Mesenteric fat pad (tissue), 1 donor: Measurements from ENCODE around the gene YPEL2. TPM values are rescaled to one million over a fixed set of nuclear protein-coding genes. Genes with fewer than 3 reads are reported as not detected.

Experiments used
- DNase-seq: peaks from one replicate; pipeline ENCODE4 v3.0.0-alpha.2; 2020; ENCODE audit warnings: low spot score
- total RNA-seq: library from RNA; stranded (reverse); fragmentation: NEBNext Ultra II Directional; extraction: Animal tissue kit (Norgen Biotek cat#: 25700); gene quantifications from one replicate; pipeline ENCODE4 v1.2.1, GENCODE V29; 2021
- donor health status: DM: yes; HTN: yes; CAD: no.

The YPEL2 gene
- total RNA-seq, 1 donor from 2014 or later, result 35.5 TPM

DNA sequence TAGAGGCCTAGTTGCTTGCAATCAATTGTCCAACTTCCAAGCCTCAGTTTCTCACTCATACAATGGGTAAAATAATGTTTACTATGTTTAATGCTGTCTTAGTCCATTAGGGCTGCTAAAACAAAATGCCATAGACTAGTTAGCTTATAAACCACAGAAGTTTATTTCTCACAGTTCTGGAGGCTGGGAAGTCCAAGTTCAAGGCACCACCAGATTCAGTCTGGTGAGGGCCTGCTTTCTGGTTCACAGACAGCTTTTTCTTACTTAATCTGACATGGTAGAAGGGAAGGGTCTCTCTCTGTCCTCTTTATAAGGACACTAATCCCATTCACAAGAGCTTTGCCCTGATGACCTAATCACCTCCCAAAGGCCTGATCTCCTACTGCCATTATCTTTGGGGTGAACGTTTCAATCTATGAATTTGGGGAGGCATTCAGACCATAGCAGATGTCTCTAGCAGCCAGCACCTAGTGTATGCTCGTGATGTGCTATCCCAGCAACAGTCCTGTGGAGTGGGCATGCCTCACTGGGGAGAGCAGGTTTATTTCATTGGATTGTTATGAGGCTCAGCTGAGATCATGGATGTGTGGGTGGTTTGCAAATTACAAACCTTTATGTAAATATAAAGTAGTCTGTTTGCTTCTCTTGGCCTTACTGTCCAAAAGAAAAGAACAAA, 25.2 kb downstream of the YPEL2 start:
- DNase-seq, result no peak

DNA sequence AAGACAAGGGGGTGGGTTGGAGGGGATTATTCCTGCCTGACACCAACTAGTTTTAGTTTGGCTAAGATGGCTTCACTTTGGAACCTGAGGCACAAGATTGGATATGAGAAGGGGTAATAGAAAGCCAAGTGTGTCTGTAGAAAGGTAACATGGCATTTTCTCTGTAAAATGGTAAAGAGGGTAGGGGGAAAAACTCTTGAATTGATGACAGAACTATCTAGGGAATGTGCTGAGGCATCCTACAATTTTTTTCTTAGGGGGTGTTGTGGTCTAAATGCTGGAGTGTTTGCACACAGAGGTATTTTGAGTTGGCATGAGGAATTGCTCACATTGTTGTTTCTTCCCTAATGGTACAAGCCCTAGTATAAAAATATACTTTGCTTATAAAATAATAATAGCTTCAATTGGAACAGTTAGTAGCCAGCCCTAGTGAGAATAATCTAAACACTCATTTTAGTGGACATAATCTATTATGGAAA, 25.8 kb downstream of the YPEL2 start:
- DNase-seq, result no peak

DNA sequence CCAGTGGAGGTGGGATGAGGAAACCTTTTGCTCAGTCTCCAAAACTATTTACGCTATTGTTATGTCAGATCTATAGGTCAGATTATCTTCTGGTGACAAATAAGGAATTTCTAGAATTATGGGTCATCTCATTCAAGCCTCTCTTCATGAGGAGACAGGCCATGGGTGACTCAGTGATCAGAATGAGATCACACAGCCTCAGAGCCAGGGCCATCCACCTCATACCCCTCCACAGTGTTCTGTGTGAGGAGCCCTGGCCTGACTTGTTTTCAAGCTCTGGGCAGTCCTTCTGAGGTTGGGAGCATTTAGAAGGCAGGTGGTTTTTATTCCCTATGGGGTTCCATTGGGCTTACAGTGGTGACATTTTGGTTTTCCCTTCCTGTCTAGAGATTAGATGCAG, 26.5 kb downstream of the YPEL2 start:
- no peak for DNase-seq

DNA sequence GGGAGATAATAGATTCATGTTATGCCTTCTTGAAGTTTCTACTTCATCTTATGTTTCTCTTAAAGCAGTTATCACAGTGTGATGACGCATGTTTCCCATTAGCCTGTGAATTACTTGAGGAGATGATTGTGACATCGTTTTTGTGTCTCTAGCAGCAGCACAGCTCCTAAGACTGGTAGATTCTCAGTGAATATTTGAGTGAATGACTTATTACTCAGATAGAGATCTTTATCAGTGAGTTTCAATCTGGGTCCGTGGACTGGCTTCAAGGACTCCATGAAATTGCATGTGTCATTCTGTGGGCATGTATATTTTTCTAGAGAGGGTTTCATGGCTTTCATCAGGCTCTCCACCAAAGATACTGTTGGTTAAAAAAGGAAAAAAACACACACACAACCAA, 29.9 kb downstream of the YPEL2 start:
- DNase-seq, result no peak

DNA sequence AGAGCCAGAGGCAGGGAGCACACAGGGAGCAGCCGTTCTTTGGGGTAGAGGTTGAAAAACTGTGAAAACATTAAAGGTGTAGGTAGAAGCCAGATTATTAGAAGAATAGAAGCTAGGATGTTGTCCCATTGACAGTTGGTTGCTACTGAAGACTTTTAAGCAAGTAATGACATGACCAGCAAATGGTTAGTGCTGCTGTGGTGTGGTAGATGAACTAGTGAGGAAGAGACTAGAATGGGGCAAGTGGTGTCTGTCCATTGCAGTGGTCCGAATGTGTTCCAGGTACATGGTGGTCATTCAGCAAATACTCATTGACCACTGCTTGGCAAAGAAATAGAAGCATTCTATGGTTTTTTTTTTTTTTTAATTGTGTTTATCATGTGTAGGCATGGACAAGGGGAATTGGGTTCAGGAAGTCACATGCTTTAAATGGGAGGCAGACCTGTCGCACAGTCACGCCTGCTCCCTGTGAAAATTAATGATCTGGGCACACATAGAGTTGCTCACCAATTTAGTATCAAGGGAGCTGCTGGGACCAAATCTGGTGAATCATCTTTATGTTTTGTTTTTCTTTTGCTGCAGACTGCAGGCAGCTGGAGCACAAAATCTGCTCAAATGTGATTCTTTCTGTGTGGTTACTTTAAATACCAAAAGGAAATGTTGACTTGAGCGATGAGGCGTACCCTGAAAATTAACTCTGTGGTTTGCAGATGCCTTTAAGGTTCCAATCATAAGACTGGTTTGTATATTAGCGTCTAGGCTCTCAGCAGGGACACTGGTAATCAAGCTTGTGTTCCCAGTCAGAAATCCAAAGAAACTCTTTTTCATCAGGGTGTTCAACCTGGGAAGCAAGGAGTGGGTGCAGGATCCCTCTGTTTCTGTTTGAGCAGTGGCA, 30.7 kb downstream of the YPEL2 start:
- DNase-seq, result no peak

DNA sequence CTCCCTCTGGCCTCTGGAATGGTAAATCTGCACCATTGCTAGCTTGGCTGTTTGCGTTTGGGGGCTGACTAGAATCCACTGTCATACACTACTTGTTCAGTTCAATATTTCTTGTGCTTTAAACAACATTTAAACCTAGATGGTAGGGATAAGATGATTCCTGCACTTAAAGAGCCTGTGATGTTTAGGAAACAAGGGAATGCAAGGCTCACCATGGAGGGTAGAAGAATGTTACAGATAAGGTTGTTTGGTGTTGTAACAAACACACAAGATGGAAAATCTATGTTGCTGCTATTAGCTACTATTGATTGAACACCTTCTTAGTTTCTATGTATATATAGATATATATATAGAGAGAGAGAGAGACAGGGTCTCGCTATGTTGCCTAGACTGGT, 31.4 kb downstream of the YPEL2 start:
- no peak for DNase-seq

DNA sequence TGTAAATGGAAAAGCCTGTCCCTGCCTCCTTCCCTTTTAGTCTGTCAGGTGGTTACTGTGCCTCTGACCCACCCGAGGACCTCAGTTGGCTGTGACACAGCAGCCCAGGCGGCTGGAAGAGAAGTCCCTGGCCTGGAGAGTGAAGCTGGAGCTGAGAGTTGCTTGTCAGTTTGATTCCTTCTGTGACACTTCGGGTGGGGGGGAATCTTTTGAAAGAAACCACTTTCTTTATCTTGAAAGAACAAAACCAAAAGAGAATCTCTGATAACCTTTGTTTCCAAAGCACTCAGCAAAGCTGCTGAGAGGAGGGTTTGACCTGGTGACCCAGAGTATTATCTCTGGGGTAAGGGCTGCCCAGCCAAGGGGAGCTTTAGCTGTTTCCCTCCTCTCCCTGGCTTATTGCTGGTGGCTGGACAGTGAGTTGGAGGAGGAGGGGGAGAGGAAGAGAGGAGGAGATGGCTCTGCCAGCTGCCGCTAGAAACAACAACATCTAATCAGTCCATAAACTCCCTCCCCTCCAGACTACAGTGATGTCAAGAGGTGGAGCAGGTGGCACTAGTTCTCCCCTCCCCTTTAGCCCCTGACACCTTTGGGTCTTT, 34.0 kb downstream of the YPEL2 start:
- DNase-seq, result no peak

DNA sequence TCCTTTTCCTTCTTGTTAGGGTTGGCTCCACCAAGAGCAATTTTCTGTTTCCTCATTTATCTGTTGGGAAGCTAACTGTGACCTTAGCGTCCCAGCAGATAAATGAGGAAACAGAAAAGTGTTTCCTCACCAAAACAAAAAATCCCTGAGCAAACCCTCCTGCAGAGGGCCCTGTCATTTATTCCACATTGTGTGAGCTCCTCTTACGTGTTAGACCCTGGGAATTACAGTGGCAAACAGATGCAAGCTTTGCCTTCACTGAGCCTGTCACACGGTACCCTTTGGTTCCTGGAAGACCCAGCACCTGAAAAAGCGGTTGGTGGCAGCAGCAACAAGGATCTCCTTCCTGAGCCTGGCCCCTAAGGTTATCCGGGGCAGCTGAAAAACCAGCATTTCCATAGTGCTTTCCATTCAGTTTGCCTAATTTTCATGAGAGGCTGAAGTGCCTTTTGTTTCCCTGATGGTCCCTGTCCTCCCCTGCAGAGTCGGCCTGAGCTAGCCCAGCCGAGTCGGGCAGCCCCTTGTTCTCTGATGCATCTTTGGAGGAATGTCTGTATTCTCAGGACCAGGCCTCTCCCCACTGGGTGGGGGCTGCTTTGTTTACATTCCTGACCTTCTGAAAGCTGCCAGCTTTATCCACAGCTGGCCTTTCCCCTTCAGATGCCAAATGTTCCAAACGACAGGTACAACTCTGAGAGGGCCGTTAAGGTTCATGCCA, 34.7 kb downstream of the YPEL2 start:
- DNase-seq, result no peak

DNA sequence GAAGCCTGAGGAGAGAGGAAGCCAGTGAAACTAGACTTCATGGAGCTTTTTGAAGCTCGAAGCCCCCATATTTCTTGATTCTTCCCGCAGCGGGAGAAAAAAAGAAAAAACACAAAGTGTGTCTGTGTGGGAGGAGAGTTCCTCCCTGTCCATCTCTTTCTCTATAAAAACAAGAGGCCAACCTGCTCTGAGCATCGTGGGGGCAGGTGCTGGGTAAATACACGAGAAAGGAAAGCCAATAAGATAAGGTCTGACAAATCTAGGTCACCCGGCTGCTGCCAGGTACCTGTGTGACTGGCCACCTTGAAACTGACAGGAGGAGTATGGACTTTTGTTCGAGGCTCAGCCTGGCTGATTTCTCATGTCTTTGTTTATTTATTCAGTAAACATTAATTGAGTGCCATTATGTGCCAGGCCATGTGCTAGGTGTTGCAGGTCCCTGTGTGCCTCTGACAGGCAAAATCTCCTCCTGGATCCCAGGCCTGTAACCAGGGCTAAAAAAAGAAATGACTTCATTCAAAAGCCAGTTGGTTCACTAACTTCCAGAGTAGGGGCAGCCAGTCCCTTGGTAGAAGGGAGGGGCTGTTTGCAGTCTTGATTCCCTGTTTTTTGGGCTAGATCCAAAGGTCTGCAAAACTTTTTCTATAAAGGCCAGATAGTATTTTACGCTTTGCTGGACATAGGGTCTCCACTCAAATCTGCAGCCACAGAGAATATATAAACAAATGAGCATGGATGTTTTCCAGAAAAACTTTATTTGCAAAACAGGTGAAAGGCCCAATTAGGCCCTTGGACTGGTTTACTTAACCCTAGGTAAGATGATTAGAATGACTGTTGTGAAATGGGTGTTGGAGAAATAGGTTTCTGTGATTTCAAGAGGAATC, 35.6 kb downstream of the YPEL2 start:
- no peak for DNase-seq

DNA sequence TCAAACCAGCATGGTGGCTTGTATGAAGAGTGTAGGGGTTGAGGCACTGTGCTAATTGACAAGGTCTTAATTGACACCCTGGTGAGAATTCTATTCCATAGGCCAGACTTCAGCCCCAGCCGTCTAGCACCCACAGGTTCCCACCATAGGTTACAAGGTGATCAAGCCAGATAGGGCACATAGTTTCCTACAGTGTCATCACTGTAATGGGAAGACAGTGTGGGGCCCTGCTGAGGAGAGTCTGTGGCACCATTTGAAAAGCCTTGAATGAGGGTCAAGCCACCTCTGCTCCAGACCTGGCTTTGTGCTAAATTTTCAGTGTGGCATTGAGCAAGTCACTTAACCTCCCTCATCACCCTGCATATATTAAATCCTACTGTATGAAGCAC, 36.2 kb downstream of the YPEL2 start:
- no peak for DNase-seq

DNA sequence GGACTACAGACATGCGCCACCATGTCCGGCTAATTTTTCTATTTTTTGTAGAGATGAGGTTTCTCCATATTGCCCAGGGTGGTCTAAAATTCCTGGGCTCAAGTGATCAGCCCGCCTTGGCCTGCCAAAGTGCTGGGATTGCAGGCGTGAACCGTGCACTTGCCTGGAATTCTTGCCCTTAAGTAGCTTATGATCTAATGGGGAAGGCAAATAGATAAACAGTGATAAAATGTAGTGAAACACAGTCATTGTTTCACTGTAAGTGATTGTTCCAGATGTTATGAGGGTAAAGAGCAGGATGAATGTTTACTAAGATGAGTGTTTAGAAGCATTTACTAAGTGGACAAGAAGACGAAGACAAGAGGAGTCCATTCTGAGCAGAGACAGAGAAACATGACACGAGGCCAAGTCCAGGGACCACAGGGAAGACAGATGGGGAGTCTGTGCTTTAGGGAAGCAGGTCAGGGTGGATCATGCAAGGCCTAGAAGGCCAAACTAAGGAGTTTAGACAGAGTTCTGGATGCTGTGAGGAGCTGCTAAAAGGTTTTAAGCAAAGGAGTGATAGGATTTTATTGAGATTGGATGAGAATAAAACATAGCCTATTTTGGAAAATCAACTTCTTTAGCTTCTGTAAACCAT, 36.9 kb downstream of the YPEL2 start:
- no peak for DNase-seq

DNA sequence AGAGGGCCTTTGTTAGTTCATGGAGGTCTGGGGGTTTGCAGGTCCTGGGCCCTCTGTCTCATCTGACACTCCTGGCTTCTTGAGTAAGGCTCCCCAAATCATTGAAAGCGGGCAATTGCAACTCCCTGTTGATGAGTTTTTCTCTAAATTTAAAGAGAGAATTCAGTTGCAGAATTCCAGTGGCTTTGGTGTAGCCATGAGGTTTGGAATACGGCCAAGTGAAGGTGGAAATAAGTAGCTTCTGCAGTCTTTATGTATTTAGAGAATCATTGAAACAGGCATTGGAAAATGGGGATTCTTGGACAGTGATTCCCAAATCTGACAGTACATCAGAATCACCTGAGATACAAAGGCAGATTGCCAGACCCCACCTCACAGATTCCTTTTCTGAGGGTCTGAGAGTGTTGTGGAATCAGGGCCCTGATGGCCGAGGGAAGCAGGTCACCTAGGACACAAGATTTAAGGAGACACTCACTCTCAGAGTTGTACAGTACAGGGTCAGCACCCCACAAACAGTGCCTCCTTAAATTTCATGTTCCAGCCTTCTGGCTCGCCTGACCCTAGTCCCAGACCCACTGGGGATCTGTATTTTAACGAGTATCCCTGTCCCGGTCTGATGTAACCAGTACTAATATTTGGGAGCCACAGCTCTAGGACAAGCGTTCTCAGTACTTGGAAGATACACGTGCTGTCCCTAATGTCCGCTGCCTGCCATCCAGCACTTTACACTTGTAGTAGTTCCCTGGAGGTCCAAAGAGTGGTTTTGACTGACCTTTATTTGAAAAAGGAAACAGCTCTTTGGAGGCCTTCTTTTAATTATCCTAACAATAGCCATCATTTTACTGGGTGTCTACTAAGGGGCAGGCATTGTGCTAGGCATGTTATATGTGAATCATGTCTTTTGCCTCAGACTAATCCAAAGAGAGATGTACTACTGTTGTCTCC, 37.8 kb downstream of the YPEL2 start:
- DNase-seq, result no peak

DNA sequence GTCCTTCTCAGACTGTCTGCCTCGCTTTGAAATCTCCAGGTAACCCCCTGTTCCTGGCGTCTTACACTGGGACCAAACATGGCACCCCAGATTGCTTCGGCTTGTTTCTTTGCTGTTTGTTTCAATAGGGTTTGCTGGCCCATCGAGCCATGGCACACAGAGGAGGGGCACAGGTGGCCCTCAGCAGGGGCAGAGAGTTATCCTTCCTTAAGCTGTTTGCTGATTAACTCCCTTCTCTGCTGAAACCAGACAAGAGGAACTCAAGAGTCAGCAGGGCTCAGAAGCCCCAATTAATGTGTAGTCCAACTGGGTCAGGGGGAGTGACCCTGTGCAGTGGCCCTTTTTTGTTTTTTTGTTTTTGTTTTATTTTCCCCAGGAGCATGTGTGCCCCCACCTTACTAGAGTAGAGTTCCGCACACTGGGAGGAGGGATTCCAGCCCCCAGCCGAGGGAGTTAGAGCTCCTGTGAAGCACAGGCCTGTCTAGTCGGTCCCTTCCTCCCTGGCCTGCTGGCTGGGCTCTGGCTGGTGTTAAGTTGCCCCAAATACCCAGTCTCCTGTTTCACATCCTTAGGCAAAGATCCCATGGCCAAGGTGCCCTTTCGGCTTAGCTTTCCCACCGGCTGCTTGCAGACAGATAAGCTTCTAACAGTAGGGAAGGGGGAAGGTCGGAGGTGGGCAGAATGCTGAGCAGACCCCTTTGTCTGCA, 39.3 kb downstream of the YPEL2 start:
- DNase-seq, result no peak

DNA sequence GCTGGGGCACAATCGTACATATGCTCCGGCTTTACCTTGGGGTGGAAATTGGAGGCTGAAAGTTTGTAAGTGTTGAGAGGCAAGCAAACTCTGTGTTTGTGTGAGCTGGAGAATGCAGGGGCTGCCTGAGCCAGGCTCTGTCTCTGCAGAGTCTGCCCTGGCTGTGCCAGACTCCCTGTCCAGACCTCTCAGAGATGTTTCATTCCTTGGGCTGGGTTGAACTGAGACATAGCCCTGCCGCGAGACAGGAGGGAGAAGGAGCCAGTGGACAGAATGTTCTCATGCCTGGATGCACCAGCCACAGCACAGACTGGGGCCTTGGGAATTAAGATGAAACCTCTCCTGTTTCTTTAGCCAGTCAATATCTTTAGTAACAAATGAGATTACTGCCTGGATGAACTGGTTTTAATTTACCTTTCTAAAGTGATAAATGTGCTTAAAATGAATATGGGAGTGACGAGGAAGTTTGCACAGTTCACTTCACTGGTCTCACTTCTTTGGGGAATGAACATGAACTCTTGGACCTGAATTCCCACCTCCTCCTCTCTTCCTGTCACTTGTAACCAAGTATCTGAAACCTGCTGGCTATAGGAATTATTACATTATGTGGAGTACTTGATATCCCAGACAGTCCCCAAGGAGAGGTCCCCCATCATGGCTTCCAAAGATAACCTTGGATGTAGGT, 40.1 kb downstream of the YPEL2 start:
- DNase-seq, result no peak

DNA sequence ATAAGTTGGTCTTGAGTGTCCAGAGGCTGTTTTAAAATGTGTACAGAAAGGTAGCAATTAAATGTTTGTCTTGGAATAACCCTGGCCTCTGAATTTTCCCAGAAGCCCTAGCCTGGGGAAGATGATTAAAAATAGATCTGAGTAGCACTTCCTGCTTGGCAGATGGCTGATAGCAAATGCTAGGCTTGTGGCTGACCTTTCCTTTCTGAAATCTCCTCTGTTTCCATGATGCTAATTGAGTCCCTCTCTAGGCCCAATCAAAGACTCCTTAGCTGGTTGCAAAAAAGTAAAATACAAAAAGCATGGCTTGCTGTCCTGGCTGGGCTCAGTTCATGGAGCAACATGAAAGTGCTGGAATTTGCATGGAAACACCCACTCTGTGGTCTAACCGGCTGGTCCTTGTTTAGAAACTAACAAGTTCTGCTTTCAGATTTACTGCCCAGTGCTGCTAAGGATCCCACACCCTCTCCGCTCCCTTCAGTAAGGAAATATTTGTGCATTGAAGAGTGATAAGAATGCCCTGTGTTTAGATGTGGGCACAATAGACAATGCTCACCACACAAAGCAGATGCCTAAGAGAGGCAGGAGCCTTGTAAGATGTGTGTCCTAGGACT, 40.8 kb downstream of the YPEL2 start:
- DNase-seq, result no peak

DNA sequence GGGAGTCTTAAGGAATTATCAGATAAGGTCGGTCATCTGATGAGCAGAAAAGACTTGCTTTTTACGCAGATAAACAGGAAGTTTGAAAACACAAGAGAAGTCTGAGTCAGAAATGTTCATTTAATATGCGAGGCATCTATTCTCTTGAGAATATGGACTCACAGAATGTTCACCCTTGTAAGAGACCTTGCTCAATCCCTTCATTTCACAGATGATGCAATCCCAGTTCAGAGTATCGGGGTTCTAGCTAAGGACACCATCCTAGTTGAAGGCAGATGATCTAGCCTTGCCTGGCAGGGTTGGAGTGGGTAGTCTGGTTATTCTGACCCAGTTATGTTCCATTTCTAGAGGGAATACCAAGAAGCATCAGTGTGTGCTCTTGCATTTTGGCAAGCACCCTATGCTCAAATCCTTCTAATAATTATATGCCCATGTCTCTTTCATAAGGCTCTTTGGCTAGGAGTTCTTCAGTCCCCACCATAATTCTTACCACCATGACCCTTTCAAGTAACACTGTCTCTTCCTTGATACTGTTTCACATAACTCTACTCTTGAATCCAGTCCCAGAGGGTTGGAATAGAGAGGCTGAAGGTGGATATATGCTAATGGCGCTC, 42.5 kb downstream of the YPEL2 start:
- no peak for DNase-seq

DNA sequence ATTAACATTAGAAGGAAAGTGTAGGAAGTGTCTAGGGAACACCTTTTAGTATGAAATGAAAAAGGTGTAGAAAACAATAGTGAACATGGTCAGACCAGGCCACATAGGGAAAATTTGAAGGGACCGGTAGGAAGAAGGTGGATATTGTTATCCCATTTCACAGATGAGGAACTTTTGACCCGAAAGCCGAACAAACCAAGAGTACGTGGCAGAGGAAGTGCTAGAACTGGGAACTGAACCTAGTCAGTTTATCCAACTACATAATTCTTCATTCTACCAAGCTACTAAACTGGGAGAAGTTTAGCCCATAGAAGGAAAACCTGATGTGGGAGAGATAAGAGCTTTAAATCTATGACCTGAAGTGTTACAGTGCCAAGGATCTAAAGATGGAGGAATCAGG, 43.2 kb downstream of the YPEL2 start:
- no peak for DNase-seq
